Measurements from ENCODE around the gene PKP1.

Gene PKP1

GRCh38 chr1:201332616-201333335, 49.5 kb downstream of the PKP1 start:
- DNase-seq, result no peak

DNA sequence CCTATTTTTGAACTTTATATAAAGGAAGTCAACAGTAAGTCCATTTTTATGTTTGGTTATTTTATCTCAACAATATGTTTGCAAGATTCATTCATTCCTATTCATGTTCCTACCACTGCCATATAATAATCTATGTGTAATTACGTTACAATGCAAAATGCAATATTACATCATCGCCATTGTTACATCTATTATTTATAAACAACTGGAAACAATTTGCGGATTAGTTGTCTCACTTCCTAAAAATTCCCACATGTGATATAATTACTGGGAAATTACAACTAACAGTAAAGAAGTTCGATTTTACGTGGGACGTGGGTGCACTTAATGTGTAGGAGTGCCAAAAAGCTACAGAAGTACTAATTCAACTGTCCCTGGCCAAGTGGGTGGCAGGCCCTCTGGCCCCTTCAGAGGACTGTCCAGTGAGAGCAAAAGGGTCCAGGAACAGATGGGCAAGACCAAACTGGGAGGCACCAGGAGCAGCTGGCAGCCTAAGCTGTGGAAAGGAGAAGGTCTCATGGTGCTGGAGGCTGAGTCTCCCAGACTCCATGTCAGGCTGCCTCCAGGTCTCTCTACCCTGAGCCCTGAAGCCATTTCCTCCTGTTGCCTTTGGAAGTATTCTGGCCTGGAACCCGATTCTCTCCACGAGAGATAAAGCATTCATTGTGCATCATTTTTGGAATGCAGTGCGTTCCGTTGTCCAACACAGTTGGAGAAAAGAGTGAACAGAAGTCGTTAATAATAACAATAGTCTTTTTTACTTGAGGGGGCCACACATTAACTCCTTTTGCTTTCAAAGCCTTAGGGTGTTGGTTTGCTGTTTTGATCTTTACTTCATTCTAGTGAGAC, 51.2 kb downstream of the PKP1 start:
- no peak for DNase-seq

DNA sequence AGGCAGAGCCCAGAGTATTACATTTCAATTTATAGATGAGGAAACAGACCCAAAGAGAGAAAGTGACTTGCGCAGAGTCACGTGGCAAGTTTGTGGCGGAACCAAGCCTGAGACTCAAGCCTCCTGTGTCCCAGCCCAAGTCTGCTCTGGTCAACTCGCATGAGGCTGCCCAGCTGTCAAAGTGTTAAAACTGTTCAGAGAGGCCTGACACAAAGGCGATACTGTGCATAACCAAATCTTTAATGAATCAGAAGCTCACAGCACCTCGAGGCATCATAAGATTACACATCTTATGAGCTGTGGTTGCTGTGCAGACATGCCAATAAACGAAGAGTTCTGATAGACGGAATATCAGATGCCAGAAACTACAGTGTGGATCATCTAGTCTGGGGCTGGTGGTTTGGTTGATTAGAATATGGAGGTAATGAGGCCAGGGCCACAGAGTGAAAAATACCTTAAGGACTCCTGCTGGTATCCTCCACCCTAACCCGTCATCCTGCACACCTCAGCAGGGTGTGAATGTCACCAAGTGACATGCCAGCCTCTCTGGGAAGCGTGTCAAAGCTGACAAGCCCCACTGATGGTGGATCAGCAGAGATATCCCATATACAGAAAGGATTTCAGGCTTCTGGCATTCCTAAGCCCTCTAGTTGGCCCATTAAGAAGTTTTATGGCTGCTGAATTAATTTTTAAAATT, 52.0 kb downstream of the PKP1 start:
- no peak for DNase-seq

GRCh38 chr1:201335901-201336300, 52.6 kb downstream of the PKP1 start:
- DNase-seq, result no peak

DNA sequence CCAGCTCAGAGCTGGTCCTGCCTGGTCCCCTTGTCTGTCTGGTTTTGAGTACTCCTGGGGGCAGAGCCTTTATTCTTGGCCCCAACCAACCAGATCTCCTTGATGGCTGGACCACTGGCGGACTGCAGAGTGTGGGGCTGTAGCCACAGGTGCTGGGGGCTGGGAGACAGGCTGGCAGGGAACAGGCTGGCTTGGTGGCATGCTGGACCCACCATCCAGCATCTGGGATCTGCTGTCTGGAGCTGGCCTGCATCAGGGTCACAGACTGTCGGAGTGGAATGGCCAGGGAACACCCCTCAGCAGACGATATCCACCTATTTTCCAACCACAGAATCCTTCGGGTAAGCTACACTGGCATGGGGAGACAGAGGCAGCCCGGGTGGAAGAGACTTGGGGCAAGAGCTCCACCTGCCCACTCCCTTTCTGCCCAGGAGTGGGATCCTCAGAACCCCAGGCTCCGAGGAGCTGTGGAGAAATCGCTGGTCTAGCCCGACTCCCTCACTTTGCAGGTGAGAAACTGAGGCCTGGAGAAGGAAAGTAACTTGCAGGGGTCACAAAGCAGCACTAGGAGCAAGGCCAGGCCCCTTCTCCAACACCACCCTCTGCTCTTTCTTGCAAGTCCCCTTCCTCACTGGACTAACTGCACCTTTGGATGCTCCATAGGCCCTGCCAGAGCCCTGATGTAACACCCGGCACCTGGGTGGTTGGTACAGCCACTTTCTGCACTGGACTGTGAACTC, 53.6 kb downstream of the PKP1 start:
- DNase-seq, result no peak

GRCh38 chr1:201341377-201341776, 58.1 kb downstream of the PKP1 start:
- no peak for DNase-seq

- DNase-seq, result no peak
Observed at GRCh38 chr1:201344206-201345080, 61.1 kb downstream of the PKP1 start.

DNA sequence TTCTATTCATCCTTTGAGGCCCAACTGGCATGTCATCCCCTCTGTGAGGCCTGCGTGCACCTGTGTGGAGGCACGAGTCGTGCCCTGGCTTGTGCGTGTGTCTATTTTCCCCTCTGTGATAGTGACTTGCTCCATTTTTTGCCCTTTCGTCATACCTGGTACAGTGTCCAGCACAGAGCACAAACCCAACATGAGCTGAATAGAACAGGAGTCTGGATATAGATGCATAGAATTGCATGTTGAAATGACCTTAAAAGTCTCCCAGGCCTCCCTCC, 61.7 kb downstream of the PKP1 start:
- DNase-seq, result no peak

GRCh38 chr1:201346337-201346939, 63.1 kb downstream of the PKP1 start:
- DNase-seq, result no peak

DNA sequence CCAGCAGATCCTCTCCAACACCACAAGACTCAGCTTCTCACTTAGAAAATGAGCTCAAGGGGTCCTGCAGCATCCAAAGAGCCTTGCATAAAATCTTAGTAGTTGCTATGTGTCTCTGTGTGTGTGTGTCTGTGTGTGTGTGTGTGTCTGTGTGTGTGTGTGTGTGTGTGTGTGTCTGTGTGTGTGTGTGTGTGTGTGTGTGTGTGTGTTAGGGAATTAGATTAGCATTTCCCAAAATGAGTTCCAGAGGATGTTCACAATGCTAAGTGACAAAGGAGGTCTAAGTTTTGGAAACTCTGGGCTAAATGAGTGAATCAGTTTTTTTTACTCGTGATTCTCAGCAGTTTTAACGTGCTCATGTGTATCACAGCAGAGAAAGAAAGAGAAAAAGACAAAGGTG, 63.7 kb downstream of the PKP1 start:
- no peak for DNase-seq

- no peak for DNase-seq
Observed at GRCh38 chr1:201347498-201348210, 64.3 kb downstream of the PKP1 start.

DNA sequence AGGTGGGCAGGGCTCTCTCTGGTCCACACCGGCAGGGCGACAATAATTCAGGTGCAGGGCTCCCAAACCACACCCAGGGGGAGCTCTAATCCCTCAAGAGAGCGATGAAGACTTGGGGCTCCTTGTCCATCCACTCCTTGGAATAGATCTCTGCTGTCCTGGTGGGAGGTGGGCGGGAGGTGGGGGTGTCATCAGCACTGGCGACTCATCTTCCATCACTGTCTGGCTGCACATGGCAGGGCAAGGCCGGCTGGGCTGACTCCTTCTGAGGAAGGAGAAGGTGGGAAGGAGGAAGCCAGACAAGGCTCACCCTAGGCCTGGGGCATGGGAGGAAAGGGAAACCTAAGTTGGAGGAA, 64.9 kb downstream of the PKP1 start:
- DNase-seq, result no peak

DNA sequence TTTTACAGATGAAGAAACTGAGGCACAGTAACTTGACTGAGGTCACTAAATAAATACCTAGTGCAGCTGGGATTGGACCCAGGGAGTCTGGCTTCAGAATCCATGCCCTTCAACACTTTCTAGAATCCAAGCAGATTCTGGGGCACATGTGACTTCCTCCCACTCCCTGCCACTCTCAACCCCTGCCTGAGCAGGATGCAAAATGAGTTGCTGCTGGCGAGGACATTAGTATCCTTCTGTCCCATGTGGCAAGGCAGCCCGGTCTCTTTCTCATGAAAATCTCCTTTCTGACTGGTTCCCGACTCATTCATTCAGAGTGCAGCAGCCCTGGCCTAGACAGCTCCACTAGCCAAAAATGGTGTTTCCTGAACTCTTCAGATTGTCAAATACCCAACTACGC, 65.8 kb downstream of the PKP1 start:
- DNase-seq, result no peak

GRCh38 chr1:201350361-201350725, 67.0 kb downstream of the PKP1 start:
- no peak for DNase-seq

GRCh38 chr1:201350884-201351283, 67.6 kb downstream of the PKP1 start:
- no peak for DNase-seq

GRCh38 chr1:201351617-201352016, 68.3 kb downstream of the PKP1 start:
- DNase-seq, result no peak

- DNase-seq, result no peak
Observed at GRCh38 chr1:201353186-201353940, 70.1 kb downstream of the PKP1 start.

GRCh38 chr1:201354151-201354900, 71.0 kb downstream of the PKP1 start:
- DNase-seq, result no peak

- no peak for DNase-seq
Observed at GRCh38 chr1:201354901-201355295, 71.6 kb downstream of the PKP1 start.

GRCh38 chr1:201355471-201355870, 72.2 kb downstream of the PKP1 start:
- no peak for DNase-seq
